ENCODE results near the gene FURIN. TPM values are rescaled to one million over a fixed set of nuclear protein-coding genes. Genes with fewer than 3 reads are reported as not detected.

Gene FURIN
- total and polyA plus RNA-seq, 9 of the 15 experiments (the other 6 are each of a cell fraction or from before 2014, with no cell fraction given) = 0.92 to 99.9 (median 34.8) TPM

GRCh38 chr15:90870354-90871138 is 2.2 kb downstream of the FURIN start:
- Histone ChIP-seq H3K27ac (ENCODE audit: extremely low read depth, low read depth, low read length) (peak overlapping the region; percentile 96), H2AFZ (ENCODE audit: low read depth, low read length) (peak overlapping the region; percentile 34; the same call in 1 of the 2 replicates), H3K36me3 (ENCODE audit: control insufficient read depth, insufficient read depth, low read length) (peaks cover 24% of the 10 kb centered on the region), H3K27me3 (ENCODE audit: control insufficient read depth in 2 of 2, insufficient read depth in 2 of 2, low read length in 2 of 2) (no peaks in the 10 kb centered on the region; a peak in 1 of 5 replicates), H3K9me1 (ENCODE audit: control insufficient read depth, insufficient read depth, low read length) (no peaks in the 10 kb centered on the region), H3K79me2 (ENCODE audit: control insufficient read depth, insufficient read depth, low read length) (peaks cover 58% of the 10 kb centered on the region), H3K9me3 (replicated peaks; ENCODE audit: control insufficient read depth, insufficient read depth, low read depth, low read length) (no peaks in the 10 kb centered on the region), H3K4me3 (peak overlapping the region; percentile 78), H3K9ac (ENCODE audit: insufficient read depth in 1 of 2, low read depth in 2 of 2, low read length in 2 of 2) (peak overlapping the region; percentile 95 to 96), H3K4me2 (ENCODE audit: insufficient read depth, low read length) (peak overlapping the region; percentile 91), H4K20me1 (replicated peaks; ENCODE audit: control insufficient read depth, insufficient read depth, low read length) (peaks cover 12% of the 10 kb centered on the region; the same call in 1 of the 2 replicates), H3K4me1 (replicated peaks in 1 of 2; ENCODE audit: control insufficient read depth in 2 of 2, insufficient read depth in 2 of 2, low read length in 2 of 2) (peaks cover 67 to 76% of the 10 kb centered on the region in 2 experiments)
- TSS peak; percentile 83 for BruUV-seq (replicated peaks)
- DNase-seq (ENCODE audit: extremely low read depth in 1 of 4, low spot score in 3 of 4) (peak in 1 of 4 experiments; percentile 41), ATAC-seq (peak; percentile 5), FAIRE-seq (no peak)
- in situ Hi-C loops (cut with MboI) (no loop called here), intact Hi-C loops (cut with micrococcal nuclease) (loop anchor here (5.0 kb wide), 3 partner anchors 48 to 218 kb away; partner anchors contain the start of gene BLM)
- POLR2A ChIA-PET = interaction anchor here (0.6 to 2.2 kb wide), 12 partner anchors 11 to 913 kb away, joined by 3 to 10 read pairs (median 4); no protein-coding TSS in a partner anchor
- CTCF ChIA-PET (ENCODE audit: low intra/inter-chr PET ratio) = interaction anchor here (1.0 kb wide), 1 partner anchor 30 kb away, joined by 4 read pairs; no protein-coding TSS in a partner anchor
- WGBS (ENCODE audit: insufficient coverage, low coverage, missing lambda C conversion rate) = 2% methylated on average over 18 of the region's 19 CpGs
- TF ChIP-seq RBM25 (IDR thresholded peaks at IDR 0.05; ENCODE audit: low read depth, low read length, severe bottlenecking) (peak; percentile 94), ZNF75A (CRISPR knock-in tag; IDR thresholded peaks at IDR 0.05) (no peak), KLF10 (CRISPR knock-in tag; IDR thresholded peaks at IDR 0.05) (no peak), C11orf30 (IDR thresholded peaks at IDR 0.05; ENCODE audit: low read depth) (no peak), XRCC5 (IDR thresholded peaks at IDR 0.05; ENCODE audit: low read depth, low read length) (0 out of 2 replicates have a peak, but pooled peaks have one; percentile 8), ELF4 (CRISPR knock-in tag; IDR thresholded peaks at IDR 0.05) (0 out of 2 replicates have a peak, but pooled peaks have one; percentile 10), BRD9 (IDR thresholded peaks at IDR 0.05; ENCODE audit: low read depth, partially characterized antibody) (peak; percentile 40), BCOR (IDR thresholded peaks at IDR 0.05) (peak; percentile 87), PTTG1 (tag; IDR thresholded peaks at IDR 0.05; ENCODE audit: low read depth) (0 out of 2 replicates have a peak, but pooled peaks have one; percentile 19)
- TF ChIP-seq, protein P1, sequence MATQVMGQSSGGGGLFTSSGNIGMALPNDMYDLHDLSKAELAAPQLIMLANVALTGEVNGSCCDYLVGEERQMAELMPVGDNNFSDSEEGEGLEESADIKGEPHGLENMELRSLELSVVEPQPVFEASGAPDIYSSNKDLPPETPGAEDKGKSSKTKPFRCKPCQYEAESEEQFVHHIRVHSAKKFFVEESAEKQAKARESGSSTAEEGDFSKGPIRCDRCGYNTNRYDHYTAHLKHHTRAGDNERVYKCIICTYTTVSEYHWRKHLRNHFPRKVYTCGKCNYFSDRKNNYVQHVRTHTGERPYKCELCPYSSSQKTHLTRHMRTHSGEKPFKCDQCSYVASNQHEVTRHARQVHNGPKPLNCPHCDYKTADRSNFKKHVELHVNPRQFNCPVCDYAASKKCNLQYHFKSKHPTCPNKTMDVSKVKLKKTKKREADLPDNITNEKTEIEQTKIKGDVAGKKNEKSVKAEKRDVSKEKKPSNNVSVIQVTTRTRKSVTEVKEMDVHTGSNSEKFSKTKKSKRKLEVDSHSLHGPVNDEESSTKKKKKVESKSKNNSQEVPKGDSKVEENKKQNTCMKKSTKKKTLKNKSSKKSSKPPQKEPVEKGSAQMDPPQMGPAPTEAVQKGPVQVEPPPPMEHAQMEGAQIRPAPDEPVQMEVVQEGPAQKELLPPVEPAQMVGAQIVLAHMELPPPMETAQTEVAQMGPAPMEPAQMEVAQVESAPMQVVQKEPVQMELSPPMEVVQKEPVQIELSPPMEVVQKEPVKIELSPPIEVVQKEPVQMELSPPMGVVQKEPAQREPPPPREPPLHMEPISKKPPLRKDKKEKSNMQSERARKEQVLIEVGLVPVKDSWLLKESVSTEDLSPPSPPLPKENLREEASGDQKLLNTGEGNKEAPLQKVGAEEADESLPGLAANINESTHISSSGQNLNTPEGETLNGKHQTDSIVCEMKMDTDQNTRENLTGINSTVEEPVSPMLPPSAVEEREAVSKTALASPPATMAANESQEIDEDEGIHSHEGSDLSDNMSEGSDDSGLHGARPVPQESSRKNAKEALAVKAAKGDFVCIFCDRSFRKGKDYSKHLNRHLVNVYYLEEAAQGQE (IDR thresholded peaks at IDR 0.05; ENCODE audit: borderline replicate concordance) = no peak
- TF ChIP-seq, protein P1 (CRISPR knock-in tag; IDR thresholded peaks at IDR 0.05; ENCODE audit: low read depth) = 0 out of 2 replicates have a peak, but pooled peaks have one; percentile 38
- TF ChIP-seq, protein P2, sequence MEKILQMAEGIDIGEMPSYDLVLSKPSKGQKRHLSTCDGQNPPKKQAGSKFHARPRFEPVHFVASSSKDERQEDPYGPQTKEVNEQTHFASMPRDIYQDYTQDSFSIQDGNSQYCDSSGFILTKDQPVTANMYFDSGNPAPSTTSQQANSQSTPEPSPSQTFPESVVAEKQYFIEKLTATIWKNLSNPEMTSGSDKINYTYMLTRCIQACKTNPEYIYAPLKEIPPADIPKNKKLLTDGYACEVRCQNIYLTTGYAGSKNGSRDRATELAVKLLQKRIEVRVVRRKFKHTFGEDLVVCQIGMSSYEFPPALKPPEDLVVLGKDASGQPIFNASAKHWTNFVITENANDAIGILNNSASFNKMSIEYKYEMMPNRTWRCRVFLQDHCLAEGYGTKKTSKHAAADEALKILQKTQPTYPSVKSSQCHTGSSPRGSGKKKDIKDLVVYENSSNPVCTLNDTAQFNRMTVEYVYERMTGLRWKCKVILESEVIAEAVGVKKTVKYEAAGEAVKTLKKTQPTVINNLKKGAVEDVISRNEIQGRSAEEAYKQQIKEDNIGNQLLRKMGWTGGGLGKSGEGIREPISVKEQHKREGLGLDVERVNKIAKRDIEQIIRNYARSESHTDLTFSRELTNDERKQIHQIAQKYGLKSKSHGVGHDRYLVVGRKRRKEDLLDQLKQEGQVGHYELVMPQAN (IDR thresholded peaks at IDR 0.05; ENCODE audit: borderline replicate concordance) = 0 out of 2 replicates have a peak, but pooled peaks have one; percentile 17

All from K562 (cell line).